Prostate gland (tissue), 2 donors: ENCODE results near the gene MICALL2.

Experiments used
- CTCF ChIP-seq, 4 experiments: fragments of 200-600 bp in 2 of 4; fragments of 450-650 bp in 2 of 4; sonication (generic) in 2 of 4; IDR thresholded peaks; 1 replicate in 3 of 4; 2 replicates in 1 of 4; pipeline ENCODE4 v1.5.1; 2016 to 2019; ENCODE audit warnings: antibody characterized with exemption in 4 of 4, mild to moderate bottlenecking in 2 of 4, moderate library complexity in 2 of 4
- POLR2A ChIP-seq: fragments of 450-650 bp; IDR thresholded peaks from one replicate; pipeline ENCODE4 v1.6.1; 2016; ENCODE audit warnings: antibody characterized with exemption, mild to moderate bottlenecking
- POLR2AphosphoS5 ChIP-seq: sonication (generic); formaldehyde crosslinking; IDR thresholded peaks from one replicate; pipeline ENCODE4 v1.6.1; 2017; ENCODE audit warnings: antibody characterized with exemption

DNA sequence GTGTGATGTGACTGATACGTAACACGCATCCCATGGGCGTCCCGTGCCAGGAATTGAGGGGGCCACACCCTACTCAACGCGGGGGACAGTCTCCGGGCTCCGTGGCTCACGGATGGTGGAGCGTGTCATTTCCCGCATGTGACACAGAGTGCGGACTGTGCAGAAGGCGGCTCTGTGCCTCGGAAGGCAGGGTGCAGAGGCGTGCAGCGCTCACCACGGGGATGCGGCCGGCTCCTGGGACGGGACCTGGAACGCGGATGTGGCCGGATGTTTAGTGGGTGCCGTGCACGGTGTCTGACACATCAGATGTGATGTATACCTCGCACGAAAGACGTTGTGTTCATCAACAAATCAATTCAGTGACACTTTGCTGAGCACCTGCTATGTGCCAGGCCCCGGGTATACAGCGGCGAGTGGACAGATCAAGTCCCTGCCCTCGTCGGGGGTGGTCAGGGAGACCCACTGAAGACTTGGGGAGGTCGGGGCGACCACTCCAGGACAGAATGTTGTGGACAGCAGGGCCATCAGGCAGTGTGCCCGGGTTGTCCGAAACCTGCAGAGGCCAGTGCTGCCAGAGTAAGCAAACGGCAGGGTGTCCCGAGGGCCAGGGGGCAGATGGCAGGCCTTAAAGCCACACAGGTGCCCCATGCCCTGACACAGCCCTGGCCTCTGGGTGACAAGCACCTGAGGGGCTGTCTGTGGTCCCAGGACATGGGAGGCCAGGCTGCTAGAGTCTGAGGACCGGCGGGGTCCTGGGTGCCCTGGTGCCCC, 38.1 kb downstream of the MICALL2 start:
- no peak for TF ChIP-seq CTCF (IDR thresholded peaks at IDR 0.05)
- TF ChIP-seq POLR2AphosphoS5: no peak
- no peak for TF ChIP-seq POLR2A
